ENCODE results near the gene IL1RAP.

GRCh38 chr3:190624282-190624681 lies 110.4 kb downstream of the IL1RAP start:
- TF ChIP-seq CTCF (IDR thresholded peaks at IDR 0.05; ENCODE audit: extremely low read depth in 1 of 2, insufficient read depth in 1 of 2, low read depth in 1 of 2, low read length in 2 of 2) (no peak), POLR2A (IDR thresholded peaks at IDR 0.05; ENCODE audit: low read depth, low read length) (no peak), POLR2AphosphoS5 (IDR thresholded peaks at IDR 0.05; ENCODE audit: insufficient read depth, low read depth, low read length) (no peak)

Measured in endothelial cell of umbilical vein (primary cell).